CD1c-positive myeloid dendritic cell (primary cell): Measurements from ENCODE around the gene SCO1.
A peak's percentile ranks its signal among the peaks of the same experiment; 100 is the strongest.
"Not testable (repeated sequence)": the region's sequence is repeated elsewhere in the genome, so short reads cannot be mapped to it uniquely, and the experiment has no call there.

Experiments
- DNase-seq: peaks from one replicate; pipeline ENCODE4 v3.0.0-alpha.2; 2016; ENCODE audit errors: extremely low spot score

Gene SCO1

DNA sequence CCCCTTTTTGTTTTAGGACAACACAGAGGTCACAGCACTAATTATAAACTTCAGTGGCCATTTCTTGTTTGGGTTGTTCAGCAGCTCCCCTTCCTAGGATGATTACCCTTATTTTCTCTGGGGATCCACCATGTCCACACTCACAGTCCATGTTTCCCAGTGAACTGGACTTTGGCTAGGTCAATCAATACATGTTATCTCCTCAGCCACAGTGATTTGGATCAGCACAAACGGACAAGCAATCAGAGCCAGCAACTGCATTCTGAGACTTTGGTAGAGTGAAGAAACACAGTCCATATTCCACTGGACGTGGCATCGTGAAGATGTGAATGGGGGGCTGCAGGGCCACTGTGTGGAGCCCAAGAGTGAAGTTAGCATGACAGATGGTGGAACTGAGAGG, 27.9 kb upstream of the SCO1 start:
- no peak for DNase-seq

DNA sequence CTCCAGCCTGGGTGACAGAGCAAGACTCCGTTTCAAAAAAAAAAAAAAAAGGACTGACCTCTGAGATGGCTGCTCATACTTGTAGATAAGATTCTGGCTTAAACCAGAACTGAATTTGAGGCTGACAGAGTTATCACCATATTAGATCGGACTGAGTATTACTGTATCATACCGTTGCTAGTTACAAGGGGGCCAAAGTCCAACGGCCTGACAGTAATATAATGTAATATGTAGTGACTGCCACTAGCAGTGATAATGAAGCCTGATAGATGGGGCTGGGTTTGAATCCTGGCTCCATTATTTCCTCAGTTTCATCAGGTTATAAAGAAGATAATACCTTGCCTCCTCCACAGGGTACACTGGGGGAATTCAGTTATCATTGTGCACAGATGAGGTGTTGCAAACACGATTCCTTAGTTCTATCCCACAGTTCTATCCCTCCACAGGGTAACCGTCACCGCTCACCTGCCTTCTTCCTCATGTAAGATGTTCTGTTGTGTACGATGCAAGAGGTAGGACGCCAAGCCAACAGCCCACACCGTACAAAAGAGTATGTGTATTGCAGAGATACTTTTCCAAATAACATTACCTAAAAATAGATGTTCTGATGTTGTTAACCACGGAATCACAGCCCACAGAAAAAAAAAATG, 27.3 kb upstream of the SCO1 start:
- no peak for DNase-seq

DNA sequence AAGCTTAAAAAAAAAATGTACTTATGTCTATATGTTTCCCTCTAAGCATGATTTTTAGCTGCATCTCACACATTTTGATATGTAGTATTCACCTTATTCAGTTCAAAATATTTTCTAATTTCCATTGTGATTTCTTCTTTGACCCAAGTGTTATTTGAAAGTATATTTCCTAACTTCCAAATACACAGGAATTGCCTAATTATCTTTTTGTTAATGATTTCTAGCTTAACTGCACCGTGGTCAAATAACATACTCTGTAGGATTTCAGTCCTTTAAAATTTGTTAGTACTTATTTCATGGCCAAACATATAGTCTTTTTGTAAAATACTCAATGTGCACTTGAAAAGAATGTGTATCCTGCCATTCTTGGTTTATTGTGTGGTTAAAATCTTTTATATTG, 21.2 kb upstream of the SCO1 start:
- DNase-seq, result no peak

DNA sequence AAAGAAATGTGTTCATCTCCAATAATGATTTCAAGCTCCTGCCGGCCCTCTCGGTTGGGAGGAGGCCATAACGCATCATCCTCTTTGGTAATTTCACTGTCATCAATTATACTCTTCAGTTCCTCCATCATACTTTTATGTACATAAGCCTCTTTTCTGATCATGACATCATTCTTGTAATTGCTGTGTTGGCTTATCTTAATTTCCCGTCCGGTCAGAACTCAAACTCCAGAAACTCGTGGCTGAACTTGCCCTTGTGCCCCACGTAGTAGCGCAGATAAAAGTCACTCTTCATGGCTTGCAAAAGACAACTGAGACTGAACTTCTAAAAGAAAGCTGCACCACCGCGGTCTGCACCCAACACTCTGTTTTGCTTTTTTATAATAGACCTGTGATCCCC, 18.9 kb upstream of the SCO1 start:
- DNase-seq, result no peak

DNA sequence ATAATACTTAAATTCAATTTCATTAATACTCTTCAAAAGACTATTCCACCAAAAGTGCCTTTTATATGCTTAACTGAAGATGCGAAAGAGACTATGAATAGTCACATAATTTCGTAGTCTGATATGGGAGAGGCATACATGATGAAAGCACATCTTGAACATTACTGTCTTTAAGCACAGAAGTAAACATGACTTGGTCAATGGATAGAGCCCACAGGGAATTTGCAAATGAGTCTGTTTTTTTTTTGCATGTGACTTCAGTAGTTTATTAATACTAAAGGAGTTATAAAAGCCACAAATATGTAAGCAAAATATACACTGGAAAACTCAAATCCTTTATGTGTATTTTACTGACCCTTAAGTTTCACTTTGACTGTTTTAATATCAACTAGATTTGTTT, 16.0 kb upstream of the SCO1 start:
- DNase-seq, result no peak

DNA sequence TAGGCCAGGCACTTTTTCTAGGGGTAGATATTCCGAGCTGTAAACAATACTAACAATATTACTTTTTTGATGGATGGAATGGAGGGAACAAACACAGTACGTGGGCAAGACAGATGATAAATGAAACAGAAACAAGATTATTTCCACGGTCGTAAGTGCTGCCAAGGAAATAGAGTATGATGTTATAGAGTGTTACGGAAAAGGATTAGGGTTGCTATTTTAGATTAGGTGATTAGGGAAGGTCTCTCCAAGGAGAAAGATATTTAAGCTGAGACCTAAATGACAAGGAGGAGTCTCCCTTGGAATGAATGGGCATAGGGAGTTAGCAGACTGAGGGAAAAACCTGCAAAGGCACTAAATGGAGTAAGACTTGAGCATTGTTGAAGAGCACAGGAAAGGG, 8.4 kb upstream of the SCO1 start:
- DNase-seq, result no peak

DNA sequence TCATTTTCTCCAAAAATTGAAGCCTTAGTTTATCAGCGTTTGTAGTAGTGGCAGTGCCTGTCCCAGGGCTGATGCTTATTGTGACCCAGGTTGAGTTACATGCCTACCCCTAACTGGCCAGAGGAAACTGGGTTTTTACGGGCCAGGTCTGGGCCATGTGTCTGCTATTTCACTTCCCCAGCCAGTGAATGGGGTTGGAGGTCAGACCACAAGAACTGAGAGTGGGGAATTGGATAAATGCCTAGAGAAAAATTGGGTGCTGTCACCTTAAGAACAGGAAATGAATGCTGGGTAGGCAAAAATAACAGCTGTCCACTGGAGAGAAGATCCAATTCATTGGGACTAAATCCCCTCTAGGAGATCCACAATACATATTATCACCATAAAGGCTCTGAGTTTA, 5.2 kb upstream of the SCO1 start:
- peak; percentile 20 for DNase-seq

DNA sequence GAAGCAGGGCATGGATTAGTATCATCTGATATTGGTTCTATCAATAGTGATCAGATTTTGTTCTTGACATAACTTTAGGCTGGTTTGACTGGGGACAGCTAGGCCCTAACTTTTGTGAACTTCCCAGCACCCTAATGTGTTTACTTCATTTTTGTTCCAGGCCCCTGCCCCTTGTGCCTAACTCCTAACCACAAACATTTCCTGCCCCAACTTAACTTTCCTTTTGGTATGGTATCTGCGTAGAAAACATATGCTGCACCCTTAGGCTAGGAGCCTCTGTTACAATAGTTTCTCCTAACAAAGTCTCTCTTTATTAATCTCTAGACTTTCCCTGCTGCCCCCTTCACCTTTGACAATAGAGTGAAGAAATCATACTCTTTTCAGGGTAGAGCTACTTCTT, 2.5 kb upstream of the SCO1 start:
- no peak for DNase-seq

DNA sequence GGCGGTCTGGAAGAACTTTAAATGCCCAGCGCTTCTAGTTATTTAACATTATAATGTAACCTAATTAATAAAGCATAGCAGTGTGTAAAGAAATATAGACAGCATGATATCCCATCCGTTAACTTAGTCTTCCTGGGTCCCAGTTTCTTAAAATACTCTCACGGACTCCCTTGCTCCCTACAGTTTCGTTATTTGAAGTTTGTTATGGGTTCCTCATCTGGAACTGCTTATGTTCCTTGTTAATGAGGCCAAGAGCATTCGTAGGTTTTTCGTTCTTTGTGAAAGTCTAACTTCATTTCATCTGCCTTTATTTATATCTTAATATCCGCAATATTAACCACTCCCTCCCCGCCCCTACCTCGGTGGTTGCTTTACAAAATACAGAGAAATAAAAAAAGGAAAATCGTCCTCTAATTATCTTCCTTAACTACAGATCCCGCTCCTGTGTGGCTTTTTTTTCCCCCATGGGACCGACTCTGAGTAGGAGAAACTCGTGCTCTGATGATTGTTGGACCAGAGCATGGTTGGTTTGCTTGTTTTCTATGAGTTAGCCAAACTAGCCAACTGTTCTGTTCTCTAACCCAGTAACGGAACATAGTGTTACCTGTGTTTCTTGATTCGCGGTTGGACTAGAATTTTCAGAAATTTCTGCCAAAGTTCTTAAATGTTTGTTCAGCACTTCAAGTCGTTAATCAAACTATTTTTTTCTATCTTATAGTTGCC, 924 bp upstream of the SCO1 start:
- peak; percentile 34 for DNase-seq

DNA sequence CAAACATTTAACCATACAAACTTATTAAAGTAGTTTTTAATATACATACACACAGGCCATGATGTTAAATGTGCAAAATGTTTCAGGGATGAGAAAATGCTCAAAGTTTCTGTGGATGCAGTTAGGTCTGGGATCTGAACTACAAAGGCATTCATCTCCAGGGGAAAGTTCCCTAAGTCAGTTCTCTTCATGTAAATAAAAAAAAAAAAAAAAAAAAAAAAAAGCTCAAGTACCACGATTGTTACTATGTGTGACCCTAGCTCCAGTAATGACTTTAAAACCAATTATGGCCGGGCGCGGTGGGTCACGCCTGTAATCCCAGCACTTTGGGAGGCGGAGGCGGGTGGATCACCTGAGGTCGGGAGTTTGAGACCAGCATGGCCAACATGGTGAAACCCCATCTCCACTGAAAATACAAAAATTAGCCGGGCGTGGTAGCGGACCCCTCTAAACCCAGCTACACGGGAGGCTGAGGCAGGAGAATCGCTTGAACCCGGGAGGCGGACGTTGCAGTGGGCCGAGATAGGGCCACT, 1.4 kb downstream of the SCO1 start:
- DNase-seq, result not testable (repeated sequence)

DNA sequence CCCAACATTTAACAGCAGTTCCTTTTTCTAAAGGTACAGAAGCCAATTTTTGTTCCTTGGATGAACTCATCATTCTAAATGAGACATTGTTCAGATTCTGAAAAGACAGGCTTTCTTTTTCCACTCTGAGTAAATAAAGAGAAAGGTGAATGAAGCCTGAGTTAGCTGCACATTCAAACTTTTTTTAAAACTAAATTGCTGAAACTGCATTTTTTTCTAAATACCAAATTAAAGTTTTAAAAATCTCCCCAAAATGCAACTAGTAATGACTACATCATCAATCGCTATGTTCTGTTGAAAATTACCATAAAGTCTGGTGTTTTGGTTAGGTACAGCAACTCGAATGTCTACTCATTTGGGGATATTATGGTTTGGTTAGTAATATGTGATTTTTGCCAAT, 9.8 kb downstream of the SCO1 start:
- no peak for DNase-seq

DNA sequence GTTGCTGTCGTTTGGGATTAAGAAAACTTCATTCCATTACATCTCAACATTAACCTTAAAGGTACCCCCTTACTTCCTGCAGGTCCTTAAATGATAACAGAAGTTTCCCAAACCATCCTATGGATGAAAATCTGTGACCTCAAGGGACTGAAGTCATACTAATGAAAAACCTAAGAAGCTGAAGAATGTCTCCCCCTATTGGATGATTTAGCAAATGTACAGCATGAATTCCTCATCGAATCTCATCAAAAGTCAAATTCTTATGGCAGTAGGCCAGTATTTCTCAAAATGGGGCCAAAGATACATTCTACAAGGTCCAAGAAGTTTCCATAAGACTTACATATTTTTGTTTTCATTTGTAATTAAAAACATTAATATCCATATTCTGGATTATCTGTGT, 13.5 kb downstream of the SCO1 start:
- DNase-seq, result peak; percentile 24

DNA sequence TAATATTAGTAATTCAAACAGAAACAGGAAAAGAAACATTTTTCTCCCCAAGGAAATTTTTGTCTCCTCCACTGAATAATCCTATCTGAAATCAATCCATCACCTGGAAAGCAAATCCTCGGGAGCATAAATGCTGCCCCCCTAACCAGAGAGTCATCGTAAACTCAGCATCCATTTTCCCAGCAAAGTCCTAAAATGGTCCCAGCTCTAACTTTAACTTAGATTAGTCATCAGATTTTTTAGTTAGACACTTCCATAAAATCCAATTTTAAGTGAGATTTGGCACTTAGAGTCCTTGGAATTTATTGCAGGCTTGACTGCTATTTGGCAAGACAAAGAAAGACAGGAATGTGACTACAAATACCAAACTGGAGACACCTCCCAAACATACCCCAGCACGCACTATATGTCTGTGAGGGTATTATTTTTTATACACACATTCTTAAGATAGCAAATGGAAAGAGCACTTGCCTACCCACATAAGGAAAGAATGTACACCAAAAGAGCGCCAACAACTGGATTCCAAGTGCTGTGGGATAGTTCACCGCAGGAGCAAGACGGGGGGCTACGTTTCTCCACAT, 15.4 kb downstream of the SCO1 start:
- DNase-seq, result no peak

DNA sequence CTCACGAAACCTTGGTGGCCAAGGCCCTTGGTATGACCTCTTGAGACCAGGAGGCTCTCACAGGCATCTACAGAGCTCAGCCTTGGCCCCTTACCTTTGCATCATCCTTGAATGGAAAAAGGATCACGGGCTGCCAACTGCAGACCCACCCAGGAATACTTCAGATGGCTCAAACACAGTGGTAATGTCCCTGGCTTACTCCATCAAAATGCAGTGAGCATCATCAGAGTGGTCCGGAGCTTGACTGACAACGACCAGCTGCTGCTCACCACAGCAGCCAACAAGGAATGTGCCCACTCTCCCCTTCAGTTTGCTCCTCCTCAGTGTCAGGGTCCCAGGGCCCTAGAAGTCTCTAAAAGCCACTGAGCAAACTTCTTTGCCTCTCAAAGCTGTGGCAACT, 22.6 kb downstream of the SCO1 start:
- no peak for DNase-seq

DNA sequence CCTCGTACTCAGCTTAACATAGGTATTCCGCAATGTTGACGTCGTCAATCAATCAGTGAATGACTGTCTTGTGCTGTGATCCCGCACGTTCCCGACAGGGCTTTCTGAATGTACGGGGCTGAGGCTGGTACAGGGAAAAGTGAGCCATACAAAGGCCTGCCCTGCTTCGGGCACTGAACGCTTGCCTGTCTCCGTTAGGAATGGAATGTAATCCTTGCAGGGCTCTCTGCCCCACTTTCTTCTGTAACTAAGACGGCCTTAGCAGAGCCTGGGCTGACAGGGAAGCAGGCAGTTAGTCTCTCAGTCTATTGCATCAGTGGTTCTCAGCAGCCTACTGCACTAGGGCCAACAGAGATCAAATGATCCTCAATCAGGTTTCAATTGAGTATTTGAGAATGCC, 24.0 kb downstream of the SCO1 start:
- no peak for DNase-seq

DNA sequence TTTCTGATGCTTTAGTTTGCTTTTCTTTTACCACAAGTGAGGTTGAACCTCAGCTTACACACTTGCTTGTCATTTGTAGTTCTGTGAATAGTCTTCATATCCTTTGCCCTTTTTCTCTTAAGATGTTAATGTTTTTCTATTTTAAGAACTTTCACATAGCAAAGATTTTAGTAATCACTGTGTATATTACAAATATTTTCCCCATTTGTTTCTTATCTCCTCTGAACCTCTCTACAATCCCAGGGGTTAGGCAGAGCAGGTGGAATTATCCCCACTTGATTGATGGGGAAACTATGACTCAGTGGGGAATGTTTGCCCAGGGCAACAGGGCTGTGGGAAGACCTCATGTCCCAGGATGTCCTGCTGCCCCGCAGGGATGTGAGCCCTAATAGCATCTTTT, 28.6 kb downstream of the SCO1 start:
- DNase-seq, result no peak

DNA sequence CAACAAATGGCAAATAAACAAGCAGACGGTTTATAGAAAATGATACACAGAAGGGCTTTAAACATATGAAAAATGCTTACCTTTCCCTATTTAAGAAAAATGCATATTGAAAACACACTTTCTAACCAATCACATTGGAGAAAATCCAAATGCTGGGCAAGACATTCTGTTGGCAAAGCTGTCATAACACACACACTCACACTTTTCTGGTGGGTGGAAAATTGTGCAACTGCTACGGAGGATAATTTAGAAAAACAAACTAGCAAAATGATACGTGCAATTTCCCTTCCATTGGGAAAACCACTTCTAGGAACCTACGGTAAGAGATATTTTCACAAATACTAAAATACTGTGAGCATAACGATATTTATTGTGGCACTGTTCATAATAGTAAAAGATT, 30.4 kb downstream of the SCO1 start:
- DNase-seq, result no peak

DNA sequence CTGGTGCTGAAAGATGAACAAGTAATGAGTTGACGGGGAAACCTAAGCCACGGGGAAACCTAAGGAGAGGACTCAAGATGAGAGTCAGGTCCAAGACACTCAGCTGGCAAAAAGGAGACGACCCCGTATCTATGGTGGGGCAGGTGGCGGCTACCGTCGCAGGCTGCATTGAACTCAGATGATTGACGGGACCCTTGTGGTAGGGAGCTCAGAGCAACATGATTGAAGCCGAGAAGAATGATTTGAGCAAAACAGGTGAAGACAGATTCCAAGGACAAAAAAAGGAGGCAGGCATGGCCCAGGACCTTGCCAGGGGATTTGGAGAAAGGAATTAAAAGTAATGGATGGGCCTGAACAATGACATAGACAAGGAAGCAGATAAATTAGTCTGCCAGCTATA, 32.8 kb downstream of the SCO1 start:
- DNase-seq, result no peak

DNA sequence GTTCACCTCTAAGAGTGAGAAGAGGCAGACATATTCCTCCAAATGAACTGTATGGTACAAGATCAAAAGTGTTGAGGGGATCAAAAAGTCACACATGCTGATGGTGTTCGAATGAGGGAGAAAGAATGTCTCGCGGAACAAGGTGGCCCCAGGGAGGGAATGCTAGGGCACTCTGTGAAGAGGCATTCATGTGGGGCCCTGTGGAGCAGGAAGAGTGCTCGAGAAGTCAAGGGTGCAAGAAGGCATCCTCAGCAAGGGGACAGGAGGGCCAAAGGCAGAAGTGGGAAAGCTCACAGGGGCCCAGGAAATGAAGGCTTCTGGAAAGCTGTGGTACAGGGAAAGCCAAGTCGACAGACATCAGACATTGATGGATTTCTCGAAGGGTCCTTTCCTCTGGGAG, 34.1 kb downstream of the SCO1 start:
- DNase-seq, result no peak

DNA sequence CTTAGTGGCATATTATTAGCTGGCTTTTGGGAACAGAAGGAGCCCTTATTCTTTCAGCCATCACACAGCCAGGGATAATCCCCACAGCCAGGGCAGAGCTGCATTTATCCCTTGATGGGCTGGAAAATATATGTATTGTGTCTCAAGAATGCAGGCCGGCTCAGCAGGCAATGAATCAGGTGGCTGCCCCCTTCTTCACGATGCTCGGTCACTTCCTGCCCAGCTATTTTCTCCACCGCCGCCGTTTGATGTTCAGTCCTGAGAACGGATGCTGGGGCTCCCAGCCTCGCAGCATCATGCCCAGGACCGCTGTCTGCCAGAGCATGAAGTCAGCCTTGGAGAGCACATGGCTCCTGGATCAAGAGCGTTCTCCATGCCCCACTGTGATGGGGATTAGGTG, 35.9 kb downstream of the SCO1 start:
- DNase-seq, result no peak

DNA sequence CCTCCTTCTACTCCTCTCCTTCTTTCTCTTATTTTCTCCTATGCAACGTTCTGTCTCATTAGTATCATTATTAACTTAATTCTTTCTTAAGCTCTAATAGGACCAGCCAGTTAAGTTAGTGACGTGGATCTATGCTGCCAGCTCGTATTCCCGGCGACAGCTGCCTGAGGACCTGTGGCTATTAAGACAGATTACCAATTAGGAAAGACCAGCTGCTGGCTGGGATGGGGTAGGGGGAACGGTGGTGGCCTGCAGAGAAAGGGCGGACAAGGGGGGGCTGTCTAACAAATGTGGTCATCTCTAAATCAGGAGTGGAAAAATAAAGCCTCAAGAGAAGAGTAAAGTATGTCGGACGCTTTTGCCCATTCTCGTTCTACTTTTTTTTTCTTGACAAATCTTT, 39.5 kb downstream of the SCO1 start:
- no peak for DNase-seq

DNA sequence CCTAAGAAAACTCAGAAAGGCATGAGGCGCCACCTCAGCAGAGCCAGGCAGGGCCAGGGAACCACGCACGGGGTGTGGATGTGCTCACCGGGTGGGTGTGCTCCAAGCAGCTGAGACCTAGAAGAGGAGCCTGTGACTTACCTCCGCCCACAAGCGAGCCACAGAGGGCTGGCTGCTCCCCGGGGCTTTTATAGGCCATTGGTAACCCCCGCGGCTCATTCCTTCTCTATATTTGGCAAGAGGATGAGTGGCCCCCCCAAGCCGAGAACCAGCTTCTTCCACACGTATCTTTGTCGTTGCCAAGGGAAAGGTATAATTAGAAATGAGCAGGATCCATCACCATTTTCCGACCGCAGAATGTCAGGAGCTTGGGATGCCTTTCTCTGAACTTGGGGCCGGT, 40.2 kb downstream of the SCO1 start, which contains the start of gene MYH3:
MYH3 (minus strand) TSS at position 162 of the 400 bp plus-strand sequence. CDS start 2,245 bp downstream, outside the sequence.
- no peak for DNase-seq

DNA sequence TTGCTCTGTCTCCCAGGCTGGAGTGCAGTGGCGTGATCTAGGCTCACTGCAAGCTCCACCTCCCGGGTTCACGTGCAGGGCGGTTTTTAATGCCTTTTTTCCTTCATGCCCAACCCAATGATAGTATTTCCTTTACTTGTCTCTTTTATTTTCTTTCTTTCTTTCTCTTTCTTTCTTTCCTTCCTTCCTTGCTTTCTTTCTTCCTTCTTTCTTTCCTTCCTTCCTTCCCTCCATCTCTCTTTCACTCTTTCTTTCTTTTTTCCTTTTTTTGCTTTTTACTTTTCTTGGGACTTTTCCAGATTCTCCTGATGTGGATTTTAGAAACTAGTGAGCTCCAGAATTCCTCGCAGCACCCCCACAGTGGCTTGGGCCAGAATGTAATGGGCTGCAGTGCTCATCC, 43.3 kb downstream of the SCO1 start:
- DNase-seq, result no peak
